Upper lobe of right lung (tissue), 1 donor: ENCODE measurements around the gene CDK14. TPM values are rescaled to one million over a fixed set of nuclear protein-coding genes. Genes with fewer than 3 reads are reported as not detected.

ENCODE experiments used
- ATAC-seq: fragments of 200-7000 bp; cut with Tn5 transposase; one replicate; pipeline ENCODE4 v1.9.1; 2020; ENCODE audit warnings: mild to moderate bottlenecking, moderate library complexity
- DNase-seq: peaks from one replicate; pipeline ENCODE4 v3.0.0-alpha.2; 2020
- H3K27ac ChIP-seq: fragments of 200-600 bp; one replicate; pipeline ENCODE4 v1.8.0; 2022
- H3K27me3 ChIP-seq: fragments of 200-600 bp; one replicate; pipeline ENCODE4 v1.8.0; 2022; ENCODE audit warnings: mild to moderate bottlenecking
- H3K36me3 ChIP-seq: fragments of 200-600 bp; one replicate; pipeline ENCODE4 v1.8.0; 2022
- H3K4me1 ChIP-seq: fragments of 200-600 bp; one replicate; pipeline ENCODE4 v1.8.0; 2022
- H3K4me3 ChIP-seq: fragments of 200-600 bp; one replicate; pipeline ENCODE4 v1.8.0; 2022; ENCODE audit warnings: mild to moderate bottlenecking
- H3K9me3 ChIP-seq: fragments of 200-600 bp; one replicate; pipeline ENCODE4 v1.8.0; 2022
- CTCF ChIP-seq: fragments of 200-600 bp; IDR thresholded peaks from one replicate; pipeline ENCODE4 v1.8.0; 2022; ENCODE audit warnings: antibody characterized with exemption
- intact Hi-C: fragments of 100-400 bp; cut with DNase I; formaldehyde crosslinking; loops from one replicate; pipeline ENCODE4 v1.11.0; 2022
- total RNA-seq: library from RNA; stranded (reverse); fragmentation: NEBNext Ultra II Directional; extraction: Animal tissue kit (Norgen Biotek cat#: 25700); gene quantifications from one replicate; pipeline ENCODE4 v1.2.1, GENCODE V29; 2021
- donor health status: DM: no; HTN: yes; CAD: no; lungs with severe emphysema.

The CDK14 gene
- total RNA-seq, 1 donor from 2014 or later: 47.2 TPM

- Histone ChIP-seq H3K27ac (no peak overlapping the region), H3K4me1 (no peaks in the 10 kb centered on the region), H3K9me3 (no peaks in the 10 kb centered on the region), H3K4me3 (no peak overlapping the region), H3K27me3 (no peaks in the 10 kb centered on the region), H3K36me3 (no peaks in the 10 kb centered on the region)
- ATAC-seq (no peak), DNase-seq (no peak)
- TF ChIP-seq CTCF: no peak
- intact Hi-C loops: no loop called here
These were observed 376.9 kb downstream of the CDK14 start for GRCh38 chr7:90972906-90973550.

GRCh38 chr7:90977056-90977455 lies 380.9 kb downstream of the CDK14 start:
- ATAC-seq (no peak), DNase-seq (no peak)
- H3K36me3 ChIP-seq: no peaks in the 10 kb centered on the region
- no peaks in the 10 kb centered on the region for H3K27me3 ChIP-seq
- no peak for TF ChIP-seq CTCF
- H3K9me3 ChIP-seq: no peaks in the 10 kb centered on the region
- H3K27ac ChIP-seq: no peak overlapping the region
- intact Hi-C loops: no loop called here
- no peaks in the 10 kb centered on the region for H3K4me1 ChIP-seq
- H3K4me3 ChIP-seq: no peak overlapping the region

- no peak for TF ChIP-seq CTCF
- no peak for DNase-seq
- no peak for ATAC-seq
- Histone ChIP-seq H3K4me1 (no peaks in the 10 kb centered on the region), H3K27me3 (no peaks in the 10 kb centered on the region), H3K4me3 (no peak overlapping the region), H3K36me3 (peaks cover 6% of the 10 kb centered on the region), H3K27ac (no peak overlapping the region), H3K9me3 (no peaks in the 10 kb centered on the region)
- intact Hi-C loops: no loop called here
These were observed 384.4 kb downstream of the CDK14 start for GRCh38 chr7:90980545-90980944.

GRCh38 chr7:90982228-90982627 lies 386.1 kb downstream of the CDK14 start:
- intact Hi-C loops: no loop called here
- Histone ChIP-seq H3K27ac (no peak overlapping the region), H3K9me3 (no peaks in the 10 kb centered on the region), H3K4me3 (no peak overlapping the region), H3K4me1 (no peaks in the 10 kb centered on the region), H3K27me3 (no peaks in the 10 kb centered on the region), H3K36me3 (peaks cover 6% of the 10 kb centered on the region)
- DNase-seq: no peak
- no peak for TF ChIP-seq CTCF
- no peak for ATAC-seq

- no peak for ATAC-seq
These were observed 388.6 kb downstream of the CDK14 start for GRCh38 chr7:90984692-90985091.

More at GRCh38 chr7:90984692-90985091, 388.6 kb downstream of the CDK14 start:
- TF ChIP-seq CTCF: no peak
- no peaks in the 10 kb centered on the region for H3K4me1 ChIP-seq
- peaks cover 6% of the 10 kb centered on the region for H3K36me3 ChIP-seq
- H3K27me3 ChIP-seq: no peaks in the 10 kb centered on the region
- H3K27ac ChIP-seq: no peak overlapping the region
- intact Hi-C loops: no loop called here
- H3K9me3 ChIP-seq: no peaks in the 10 kb centered on the region
- no peak for DNase-seq
- H3K4me3 ChIP-seq: no peak overlapping the region
